B cell (primary cell): ENCODE data around the gene DPEP2. TPM values are rescaled to one million over a fixed set of nuclear protein-coding genes. Genes with fewer than 3 reads are reported as not detected.

Experiments used
- ATAC-seq: fragments of 200-7000 bp; cut with Tn5 transposase; one replicate; pipeline ENCODE4 v1.10.0; 2021; ENCODE audit warnings: low read depth, mild to moderate bottlenecking, moderate number of reproducible peaks, moderate library complexity
- CTCF ChIA-PET: fragments of 350-600 bp; sonication (Branson Sonifier 250); formaldehyde crosslinking; loops from one replicate; lab custom pipeline; 2021; ENCODE audit warnings: antibody characterized with exemption, inconsistent platforms; lab: Charles Lee
- POLR2A ChIA-PET: fragments of 350-600 bp; sonication (Branson Sonifier 250); formaldehyde crosslinking; loops from one replicate; lab custom pipeline; 2021; ENCODE audit warnings: antibody characterized with exemption; lab: Charles Lee
- DNase-seq: peaks from one replicate; pipeline ENCODE4 v3.0.0; 2013
- H2AFZ ChIP-seq: 2 replicates; pipeline ENCODE4 v1.6.1; 2012; ENCODE audit warnings: mild to moderate bottlenecking, low read depth, low read length; ENCODE audit not compliant: insufficient read depth, poor library complexity, severe bottlenecking
- H3K27ac ChIP-seq, 2 donors: 1 replicate in 1 of 2; 2 replicates in 1 of 2; pipeline ENCODE4 v1.5.1; 2012 to 2013; ENCODE audit warnings: low read length in 2 of 2, mild to moderate bottlenecking in 2 of 2, moderate library complexity in 1 of 2
- H3K27me3 ChIP-seq, 4 experiments: fragments of 200-600 bp in 1 of 4; sonication (generic) in 1 of 4; replicated peaks in 1 of 4; 1 replicate in 2 of 4; 2 replicates in 2 of 4; pipeline versions ENCODE4 v1.6.1 to v1.7.0; 2013 to 2016; ENCODE audit warnings: low read length in 3 of 4, mild to moderate bottlenecking in 2 of 4, mixed read lengths in 1 of 4, moderate library complexity in 1 of 4; ENCODE audit not compliant: insufficient read depth in 4 of 4, control insufficient read depth in 3 of 4; ENCODE audit errors: control extremely low read depth in 1 of 4
- H3K36me3 ChIP-seq, 2 experiments: replicated peaks in 1 of 2; 1 replicate in 1 of 2; 2 replicates in 1 of 2; pipeline versions ENCODE4 v1.6.1 to v1.7.1; 2013; ENCODE audit warnings: low read length in 1 of 2; ENCODE audit not compliant: insufficient read depth in 2 of 2, control insufficient read depth in 1 of 2; ENCODE audit errors: control extremely low read depth in 1 of 2, extremely low read depth in 1 of 2
- H3K4me1 ChIP-seq, 2 donors: fragments of 200-600 bp in 1 of 2; sonication (generic) in 1 of 2; 1 replicate in 1 of 2; 2 replicates in 1 of 2; pipeline versions ENCODE4 v1.5.1 to v1.6.1; 2013 to 2017; ENCODE audit warnings: low read length in 2 of 2; ENCODE audit not compliant: control insufficient read depth in 2 of 2, insufficient read depth in 2 of 2
- H3K4me2 ChIP-seq: replicated peaks from 2 replicates; pipeline ENCODE3; 2012; ENCODE audit warnings: mild to moderate bottlenecking, low read depth, low read length; ENCODE audit not compliant: poor library complexity, severe bottlenecking
- H3K4me3 ChIP-seq, 5 experiments: fragments of 200-600 bp in 1 of 5; sonication (generic) in 1 of 5; 1 replicate in 3 of 5; 2 replicates in 2 of 5; pipeline versions ENCODE4 v1.5.1 to v1.7.0; 2011 to 2016; ENCODE audit warnings: low read length in 4 of 5, mild to moderate bottlenecking in 4 of 5, low read depth in 2 of 5, control low read depth in 1 of 5, moderate library complexity in 1 of 5; ENCODE audit not compliant: insufficient read depth in 1 of 5; ENCODE audit errors: control extremely low read depth in 1 of 5, extremely low read depth in 1 of 5
- H3K79me2 ChIP-seq: fragments of 200-600 bp; sonication (generic); one replicate; pipeline ENCODE4 v1.6.0; 2016; ENCODE audit warnings: low read length; ENCODE audit not compliant: control insufficient read depth, insufficient read depth
- H3K9ac ChIP-seq: fragments of 200-600 bp; sonication (generic); 2 replicates; pipeline ENCODE4 v1.6.1; 2017; ENCODE audit warnings: mild to moderate bottlenecking, low read length, moderate library complexity
- H3K9me3 ChIP-seq, 3 donors: one replicate each; pipeline versions ENCODE4 v1.6.1 to v1.7.1; 2013; ENCODE audit warnings: low read length in 2 of 3; ENCODE audit not compliant: control insufficient read depth in 2 of 3, insufficient read depth in 1 of 3; ENCODE audit errors: control extremely low read depth in 1 of 3
- H4K20me1 ChIP-seq: 2 replicates; pipeline ENCODE4 v1.6.0; 2012; ENCODE audit warnings: mild to moderate bottlenecking, low read length; ENCODE audit not compliant: insufficient read depth, control insufficient read depth, poor library complexity, severe bottlenecking
- H3K27ac Mint-ChIP-seq: one replicate; pipeline ENCODE4 v1.8.0; 2021; ENCODE audit warnings: mixed read lengths
- H3K27me3 Mint-ChIP-seq: one replicate; pipeline ENCODE4 v1.8.0; 2021; ENCODE audit warnings: mixed read lengths
- H3K4me1 Mint-ChIP-seq: one replicate; pipeline ENCODE4 v1.8.0; 2021; ENCODE audit warnings: mixed read lengths
- H3K4me3 Mint-ChIP-seq: one replicate; pipeline ENCODE4 v1.8.0; 2021; ENCODE audit warnings: mixed read lengths
- H3K9me3 Mint-ChIP-seq: one replicate; pipeline ENCODE4 v1.8.0; 2022; ENCODE audit warnings: mixed read lengths; ENCODE audit not compliant: insufficient read depth
- EZH2 ChIP-seq: IDR thresholded peaks from 2 replicates; pipeline ENCODE4 v1.6.1; 2012; ENCODE audit warnings: borderline replicate concordance, low read depth, mild to moderate bottlenecking, moderate library complexity, low read length; ENCODE audit not compliant: insufficient read depth, poor library complexity, severe bottlenecking
- WGBS: methylation state at CpG from one replicate; pipeline ENCODE4 v1.1.5; 2013; ENCODE audit warnings: missing lambda C conversion rate; ENCODE audit not compliant: insufficient coverage; 5-methylcytosine and 5-hydroxymethylcytosine counted together
- intact Hi-C: fragments of 100-400 bp; cut with micrococcal nuclease; formaldehyde crosslinking; loops from one replicate; pipeline ENCODE4 v1.10.0; 2022
- polyA plus RNA-seq: library from polyadenylated mRNA; depleted of rRNA; stranded (reverse); fragments of >200 nt; gene quantifications from 2 replicates; pipeline ENCODE4 v1.2.3, GENCODE V29; 2012
- total RNA-seq, 2 donors: library from RNA; stranded (reverse); fragments of 120-200 nt in 1 of 2; gene quantifications; 1 replicate in 1 of 2; 2 replicates in 1 of 2; pipeline versions ENCODE4 v1.2.3 to v1.2.4, GENCODE V29; 2013 to 2022
- TF ChIP-seq, protein P1 (sequence below): fragments of 200-600 bp; IDR thresholded peaks from one replicate; pipeline ENCODE4 v1.8.0; 2022; ENCODE audit warnings: antibody characterized with exemption, mild to moderate bottlenecking

The DPEP2 gene
- total and polyA plus RNA-seq, 2 donors (not counting 1 experiment from before 2014, with no cell fraction given): 123 to 150 TPM

GRCh38 chr16:67940446-67941089 is 58.7 kb downstream of the DPEP2 start:
- 96% methylated on average over 3 of the region's 5 CpGs for WGBS
- H3K27ac ChIP-seq: no peak overlapping the region
- H3K9me3 ChIP-seq: no peaks in the 10 kb centered on the region
- no peak overlapping the region for H3K9ac ChIP-seq
- Mint-ChIP-seq H3K27ac (peak overlapping the region; percentile 74), H3K4me1 (peaks cover 26% of the 10 kb centered on the region), H3K9me3 (no peaks in the 10 kb centered on the region), H3K4me3 (no peak overlapping the region), H3K27me3 (no peaks in the 10 kb centered on the region)
- ATAC-seq (no peak), DNase-seq (no peak)
- H2AFZ ChIP-seq: no peak overlapping the region
- POLR2A ChIA-PET: interaction anchor here (0.6 to 1.4 kb wide), 2 partner anchors 23 to 65 kb away, joined by 4 read pairs; no protein-coding TSS in a partner anchor
- CTCF ChIA-PET: interaction anchor here (0.7 to 2.9 kb wide), 10 partner anchors 9 to 309 kb away, joined by 3 to 11 read pairs (median 5); no protein-coding TSS in a partner anchor
- H3K27me3 ChIP-seq: no peaks in the 10 kb centered on the region
- no peak overlapping the region for H3K4me3 ChIP-seq
- peaks cover 0 to 3% of the 10 kb centered on the region in 2 experiments for H3K36me3 ChIP-seq
- peaks cover 18 to 40% of the 10 kb centered on the region in 2 donors for H3K4me1 ChIP-seq
- peaks cover 68% of the 10 kb centered on the region for H3K79me2 ChIP-seq
- intact Hi-C loops: no loop called here
- no peak for TF ChIP-seq EZH2
- TF ChIP-seq, protein P1, sequence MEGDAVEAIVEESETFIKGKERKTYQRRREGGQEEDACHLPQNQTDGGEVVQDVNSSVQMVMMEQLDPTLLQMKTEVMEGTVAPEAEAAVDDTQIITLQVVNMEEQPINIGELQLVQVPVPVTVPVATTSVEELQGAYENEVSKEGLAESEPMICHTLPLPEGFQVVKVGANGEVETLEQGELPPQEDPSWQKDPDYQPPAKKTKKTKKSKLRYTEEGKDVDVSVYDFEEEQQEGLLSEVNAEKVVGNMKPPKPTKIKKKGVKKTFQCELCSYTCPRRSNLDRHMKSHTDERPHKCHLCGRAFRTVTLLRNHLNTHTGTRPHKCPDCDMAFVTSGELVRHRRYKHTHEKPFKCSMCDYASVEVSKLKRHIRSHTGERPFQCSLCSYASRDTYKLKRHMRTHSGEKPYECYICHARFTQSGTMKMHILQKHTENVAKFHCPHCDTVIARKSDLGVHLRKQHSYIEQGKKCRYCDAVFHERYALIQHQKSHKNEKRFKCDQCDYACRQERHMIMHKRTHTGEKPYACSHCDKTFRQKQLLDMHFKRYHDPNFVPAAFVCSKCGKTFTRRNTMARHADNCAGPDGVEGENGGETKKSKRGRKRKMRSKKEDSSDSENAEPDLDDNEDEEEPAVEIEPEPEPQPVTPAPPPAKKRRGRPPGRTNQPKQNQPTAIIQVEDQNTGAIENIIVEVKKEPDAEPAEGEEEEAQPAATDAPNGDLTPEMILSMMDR: no peak
- peak overlapping the region; percentile 32 for H3K4me2 ChIP-seq
- peaks cover 17% of the 10 kb centered on the region for H4K20me1 ChIP-seq
